Measurements from ENCODE around the gene MACROH2A1. TPM values are rescaled to one million over a fixed set of nuclear protein-coding genes. Genes with fewer than 3 reads are reported as not detected.

The MACROH2A1 gene
- total RNA-seq, 1 donor from 2014 or later = 123 TPM

DNA sequence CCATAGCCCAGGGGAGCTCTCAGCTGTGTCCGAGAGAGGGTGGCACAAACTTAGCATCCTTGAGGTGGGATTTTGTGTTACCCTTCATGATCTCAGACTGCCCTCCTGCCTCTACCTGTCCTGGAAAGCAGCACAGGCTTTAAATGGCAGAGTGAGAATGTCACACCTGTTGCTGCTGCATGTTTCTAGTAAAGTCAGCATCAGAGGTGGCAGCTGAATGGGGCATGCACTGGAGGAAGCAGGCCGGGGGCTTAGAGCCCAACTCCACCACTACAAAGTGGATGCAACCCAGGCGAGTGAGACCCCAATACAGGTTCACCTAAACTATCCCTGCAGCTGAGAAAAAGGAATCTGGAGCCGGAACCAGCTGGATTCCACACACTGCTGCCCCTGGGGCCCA is 51.6 kb downstream of the MACROH2A1 start:
- Mint-ChIP-seq H3K27ac (ENCODE audit: unreplicated experiment) (no peak overlapping the region), H3K4me3 (ENCODE audit: unreplicated experiment) (no peak overlapping the region), H3K27me3 (ENCODE audit: unreplicated experiment) (no peaks in the 10 kb centered on the region), H3K36me3 (ENCODE audit: unreplicated experiment) (peaks cover 44% of the 10 kb centered on the region), H3K4me1 (ENCODE audit: unreplicated experiment) (peaks cover 6% of the 10 kb centered on the region), H3K9me3 (ENCODE audit: unreplicated experiment) (no peaks in the 10 kb centered on the region)
- TF ChIP-seq, protein P1, sequence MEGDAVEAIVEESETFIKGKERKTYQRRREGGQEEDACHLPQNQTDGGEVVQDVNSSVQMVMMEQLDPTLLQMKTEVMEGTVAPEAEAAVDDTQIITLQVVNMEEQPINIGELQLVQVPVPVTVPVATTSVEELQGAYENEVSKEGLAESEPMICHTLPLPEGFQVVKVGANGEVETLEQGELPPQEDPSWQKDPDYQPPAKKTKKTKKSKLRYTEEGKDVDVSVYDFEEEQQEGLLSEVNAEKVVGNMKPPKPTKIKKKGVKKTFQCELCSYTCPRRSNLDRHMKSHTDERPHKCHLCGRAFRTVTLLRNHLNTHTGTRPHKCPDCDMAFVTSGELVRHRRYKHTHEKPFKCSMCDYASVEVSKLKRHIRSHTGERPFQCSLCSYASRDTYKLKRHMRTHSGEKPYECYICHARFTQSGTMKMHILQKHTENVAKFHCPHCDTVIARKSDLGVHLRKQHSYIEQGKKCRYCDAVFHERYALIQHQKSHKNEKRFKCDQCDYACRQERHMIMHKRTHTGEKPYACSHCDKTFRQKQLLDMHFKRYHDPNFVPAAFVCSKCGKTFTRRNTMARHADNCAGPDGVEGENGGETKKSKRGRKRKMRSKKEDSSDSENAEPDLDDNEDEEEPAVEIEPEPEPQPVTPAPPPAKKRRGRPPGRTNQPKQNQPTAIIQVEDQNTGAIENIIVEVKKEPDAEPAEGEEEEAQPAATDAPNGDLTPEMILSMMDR (IDR thresholded peaks at IDR 0.05) = no peak
- no peak for DNase-seq (ENCODE audit: extremely low spot score, unreplicated experiment)

DNA sequence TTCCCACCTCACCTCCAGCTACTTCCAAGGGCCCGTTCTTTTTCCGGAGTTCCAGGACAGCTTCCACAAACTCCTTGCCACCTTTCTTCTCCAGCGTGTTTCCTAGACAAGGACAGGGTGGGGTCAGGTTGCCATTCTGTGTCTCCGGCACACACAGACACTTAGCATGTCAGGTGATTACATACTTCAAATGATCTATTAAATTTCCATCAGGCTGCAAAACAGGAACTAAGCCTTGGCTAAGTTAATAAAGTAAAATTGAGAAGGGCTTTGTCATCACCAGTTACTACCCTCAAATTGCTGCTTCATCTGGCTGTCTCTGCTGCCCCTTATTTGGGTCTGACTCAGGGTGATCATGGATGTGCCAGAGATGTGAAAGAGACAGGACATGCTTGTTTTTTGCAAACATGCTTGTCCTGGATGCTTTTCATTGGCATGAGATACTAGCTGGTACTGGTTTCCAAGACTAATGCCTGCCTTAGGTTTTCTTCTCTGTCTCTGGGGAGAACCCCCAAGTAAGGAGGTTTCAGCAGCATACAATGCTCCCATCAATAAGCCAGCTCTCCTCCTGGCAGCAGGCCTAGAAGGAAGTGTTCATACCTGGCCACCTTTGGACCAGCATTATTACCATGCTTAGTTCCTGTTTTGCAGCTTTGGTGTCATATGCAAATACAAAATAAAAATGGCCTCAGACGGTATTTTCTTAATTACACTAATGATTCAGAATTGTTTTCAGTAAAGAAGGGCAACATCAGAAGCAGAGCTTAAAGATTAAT is 52.9 kb downstream of the MACROH2A1 start:
- Mint-ChIP-seq H3K27ac (ENCODE audit: unreplicated experiment) (no peak overlapping the region), H3K36me3 (ENCODE audit: unreplicated experiment) (peaks cover 46% of the 10 kb centered on the region), H3K4me1 (ENCODE audit: unreplicated experiment) (peaks cover 4% of the 10 kb centered on the region), H3K9me3 (ENCODE audit: unreplicated experiment) (no peaks in the 10 kb centered on the region), H3K4me3 (ENCODE audit: unreplicated experiment) (no peak overlapping the region), H3K27me3 (ENCODE audit: unreplicated experiment) (no peaks in the 10 kb centered on the region)
- TF ChIP-seq, protein P1 (IDR thresholded peaks at IDR 0.05) = no peak
- no peak for DNase-seq (ENCODE audit: extremely low spot score, unreplicated experiment)

DNA sequence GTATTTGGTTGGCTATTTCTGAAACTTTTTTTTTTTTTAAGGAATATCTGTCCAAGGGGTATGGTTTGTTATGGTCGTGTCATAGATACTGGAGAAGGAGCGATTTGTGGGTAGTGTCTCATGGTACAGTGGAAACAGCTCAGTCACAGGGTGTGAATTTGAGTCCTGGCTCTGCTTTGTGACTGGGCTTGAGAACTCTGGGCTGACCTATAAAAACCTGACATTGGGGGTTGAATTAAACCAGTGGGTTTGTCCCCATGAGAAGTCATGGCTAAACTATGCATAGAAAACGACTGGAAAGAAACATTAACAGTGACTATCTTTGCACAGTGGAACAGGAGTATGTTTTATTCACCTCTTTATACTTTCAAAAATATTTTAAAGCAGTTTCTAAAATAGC is 54.7 kb downstream of the MACROH2A1 start:
- TF ChIP-seq, protein P1 (IDR thresholded peaks at IDR 0.05) = no peak
- H3K4me1 Mint-ChIP-seq (ENCODE audit: unreplicated experiment) = no peaks in the 10 kb centered on the region
- DNase-seq (ENCODE audit: extremely low spot score, unreplicated experiment) = no peak
- H3K27ac Mint-ChIP-seq (ENCODE audit: unreplicated experiment) = no peak overlapping the region
- H3K9me3 Mint-ChIP-seq (ENCODE audit: unreplicated experiment) = no peaks in the 10 kb centered on the region
- H3K27me3 Mint-ChIP-seq (ENCODE audit: unreplicated experiment) = no peaks in the 10 kb centered on the region
- H3K36me3 Mint-ChIP-seq (ENCODE audit: unreplicated experiment) = peaks cover 47% of the 10 kb centered on the region
- no peak overlapping the region for H3K4me3 Mint-ChIP-seq (ENCODE audit: unreplicated experiment)

DNA sequence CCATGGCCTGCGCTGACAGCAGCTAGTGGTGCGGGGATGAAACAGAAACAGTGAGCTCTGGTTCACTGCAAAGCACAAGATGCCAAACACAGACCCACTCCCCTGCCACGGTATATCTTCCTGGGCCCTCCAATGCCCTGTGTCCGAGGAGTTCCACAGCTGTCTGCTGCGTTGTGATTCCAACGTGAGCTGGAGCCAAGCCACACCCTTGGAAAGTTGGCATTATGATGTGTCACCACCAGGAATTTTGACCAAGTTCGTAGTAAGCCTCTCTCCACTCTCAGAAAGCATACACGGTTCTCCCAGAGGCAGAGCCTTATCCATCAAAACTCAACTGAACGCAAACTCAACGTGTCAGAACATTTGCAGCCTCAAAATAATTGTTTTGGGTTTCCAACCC is 55.6 kb downstream of the MACROH2A1 start:
- Mint-ChIP-seq H3K4me1 (ENCODE audit: unreplicated experiment) (no peaks in the 10 kb centered on the region), H3K36me3 (ENCODE audit: unreplicated experiment) (peaks cover 52% of the 10 kb centered on the region), H3K27ac (ENCODE audit: unreplicated experiment) (no peak overlapping the region), H3K4me3 (ENCODE audit: unreplicated experiment) (no peak overlapping the region), H3K27me3 (ENCODE audit: unreplicated experiment) (no peaks in the 10 kb centered on the region), H3K9me3 (ENCODE audit: unreplicated experiment) (no peaks in the 10 kb centered on the region)
- TF ChIP-seq, protein P1 (IDR thresholded peaks at IDR 0.05) = no peak
- DNase-seq (ENCODE audit: extremely low spot score, unreplicated experiment) = no peak

DNA sequence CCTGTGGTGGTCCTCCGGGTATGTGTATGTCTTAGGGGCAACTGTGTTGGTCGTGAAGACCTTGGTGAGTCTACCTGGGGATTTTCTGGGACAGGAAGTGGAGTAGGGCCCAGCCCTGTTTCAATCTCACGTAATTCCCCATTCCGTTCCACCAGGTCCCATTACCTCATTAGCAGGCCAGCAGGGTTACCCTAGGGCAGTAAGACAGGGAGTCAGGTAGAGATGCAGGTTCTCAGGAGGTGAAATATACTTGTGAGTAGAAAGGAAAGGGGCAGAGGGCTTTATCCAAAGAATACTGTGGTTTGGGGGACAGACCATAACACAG is 56.5 kb downstream of the MACROH2A1 start:
- Mint-ChIP-seq H3K4me1 (ENCODE audit: unreplicated experiment) (no peaks in the 10 kb centered on the region), H3K9me3 (ENCODE audit: unreplicated experiment) (no peaks in the 10 kb centered on the region), H3K27ac (ENCODE audit: unreplicated experiment) (no peak overlapping the region), H3K27me3 (ENCODE audit: unreplicated experiment) (no peaks in the 10 kb centered on the region), H3K36me3 (ENCODE audit: unreplicated experiment) (peaks cover 57% of the 10 kb centered on the region), H3K4me3 (ENCODE audit: unreplicated experiment) (no peak overlapping the region)
- no peak for DNase-seq (ENCODE audit: extremely low spot score, unreplicated experiment)
- TF ChIP-seq, protein P1 (IDR thresholded peaks at IDR 0.05) = no peak
